Measurements from ENCODE around the gene IGF1R.

The IGF1R gene

GRCh38 chr15:99010768-99011167, 362.4 kb downstream of the IGF1R start:
- DNase-seq (ENCODE audit: extremely low spot score): no peak
- CTCF ChIA-PET: interaction anchor here (1.0 to 1.3 kb wide), 2 partner anchors 15 to 55 kb away, joined by 3 read pairs; no protein-coding TSS in a partner anchor

More at GRCh38 chr15:99010768-99011167, 362.4 kb downstream of the IGF1R start:
- TF ChIP-seq, protein P1, sequence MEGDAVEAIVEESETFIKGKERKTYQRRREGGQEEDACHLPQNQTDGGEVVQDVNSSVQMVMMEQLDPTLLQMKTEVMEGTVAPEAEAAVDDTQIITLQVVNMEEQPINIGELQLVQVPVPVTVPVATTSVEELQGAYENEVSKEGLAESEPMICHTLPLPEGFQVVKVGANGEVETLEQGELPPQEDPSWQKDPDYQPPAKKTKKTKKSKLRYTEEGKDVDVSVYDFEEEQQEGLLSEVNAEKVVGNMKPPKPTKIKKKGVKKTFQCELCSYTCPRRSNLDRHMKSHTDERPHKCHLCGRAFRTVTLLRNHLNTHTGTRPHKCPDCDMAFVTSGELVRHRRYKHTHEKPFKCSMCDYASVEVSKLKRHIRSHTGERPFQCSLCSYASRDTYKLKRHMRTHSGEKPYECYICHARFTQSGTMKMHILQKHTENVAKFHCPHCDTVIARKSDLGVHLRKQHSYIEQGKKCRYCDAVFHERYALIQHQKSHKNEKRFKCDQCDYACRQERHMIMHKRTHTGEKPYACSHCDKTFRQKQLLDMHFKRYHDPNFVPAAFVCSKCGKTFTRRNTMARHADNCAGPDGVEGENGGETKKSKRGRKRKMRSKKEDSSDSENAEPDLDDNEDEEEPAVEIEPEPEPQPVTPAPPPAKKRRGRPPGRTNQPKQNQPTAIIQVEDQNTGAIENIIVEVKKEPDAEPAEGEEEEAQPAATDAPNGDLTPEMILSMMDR (IDR thresholded peaks at IDR 0.05; ENCODE audit: control extremely low read depth, extremely low read depth, low read depth, missing control alignments): no peak
- POLR2A ChIA-PET: no interaction called here

All from GM10248 (cell line).